WTC11 (cell line): Measurements from ENCODE around the gene AKR1D1.

ENCODE experiments used
- HMGA2 ChIP-seq: fragments of 250-450 bp; sonication (Bioruptor Pico); IDR thresholded peaks from 2 replicates; pipeline ENCODE4 v1.4.0; 2021; ENCODE audit warnings: mild to moderate bottlenecking, moderate library complexity
- TEAD4 ChIP-seq: sonication (generic); formaldehyde crosslinking; IDR thresholded peaks from 2 replicates; pipeline ENCODE4 v1.8.0; 2022; ENCODE audit warnings: mild to moderate bottlenecking, missing genetic modification reagents
- TF ChIP-seq, protein P1 (sequence below): fragments of 200-600 bp; IDR thresholded peaks from 2 replicates; pipeline ENCODE4 v1.8.0; 2022; ENCODE audit warnings: antibody characterized with exemption

DNA sequence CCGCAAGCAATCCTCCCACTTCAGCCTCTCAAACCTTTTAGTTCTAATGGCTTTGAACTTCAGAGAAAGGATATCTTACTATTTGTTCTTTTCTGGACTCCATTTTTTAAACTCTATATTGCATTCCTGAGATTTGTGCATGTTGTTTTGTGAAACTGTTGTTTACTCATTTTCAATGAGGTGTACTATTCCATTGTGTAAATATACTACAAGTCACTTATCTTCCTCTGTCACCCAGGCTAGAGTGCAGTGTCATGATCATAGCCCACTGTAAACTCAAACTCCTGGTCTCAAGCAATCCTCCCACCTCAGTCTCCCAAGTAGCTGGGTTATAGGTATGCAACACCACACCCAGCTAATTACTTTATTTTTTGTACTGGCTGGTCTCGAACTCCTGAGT lies 31.4 kb upstream of the AKR1D1 start:
- TF ChIP-seq, protein P1, sequence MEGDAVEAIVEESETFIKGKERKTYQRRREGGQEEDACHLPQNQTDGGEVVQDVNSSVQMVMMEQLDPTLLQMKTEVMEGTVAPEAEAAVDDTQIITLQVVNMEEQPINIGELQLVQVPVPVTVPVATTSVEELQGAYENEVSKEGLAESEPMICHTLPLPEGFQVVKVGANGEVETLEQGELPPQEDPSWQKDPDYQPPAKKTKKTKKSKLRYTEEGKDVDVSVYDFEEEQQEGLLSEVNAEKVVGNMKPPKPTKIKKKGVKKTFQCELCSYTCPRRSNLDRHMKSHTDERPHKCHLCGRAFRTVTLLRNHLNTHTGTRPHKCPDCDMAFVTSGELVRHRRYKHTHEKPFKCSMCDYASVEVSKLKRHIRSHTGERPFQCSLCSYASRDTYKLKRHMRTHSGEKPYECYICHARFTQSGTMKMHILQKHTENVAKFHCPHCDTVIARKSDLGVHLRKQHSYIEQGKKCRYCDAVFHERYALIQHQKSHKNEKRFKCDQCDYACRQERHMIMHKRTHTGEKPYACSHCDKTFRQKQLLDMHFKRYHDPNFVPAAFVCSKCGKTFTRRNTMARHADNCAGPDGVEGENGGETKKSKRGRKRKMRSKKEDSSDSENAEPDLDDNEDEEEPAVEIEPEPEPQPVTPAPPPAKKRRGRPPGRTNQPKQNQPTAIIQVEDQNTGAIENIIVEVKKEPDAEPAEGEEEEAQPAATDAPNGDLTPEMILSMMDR, result no peak
- TF ChIP-seq HMGA2 (no peak), TEAD4 (CRISPR knock-in tag) (no peak)
